Neural crest cell (in vitro differentiated cells): ENCODE data around the gene ZNF563. TPM values are rescaled to one million over a fixed set of nuclear protein-coding genes. Genes with fewer than 3 reads are reported as not detected.

Source experiments
- DNase-seq: peaks from one replicate; pipeline ENCODE4 v3.0.0; 2021; ENCODE audit warnings: low read depth, mixed read lengths, low spot score
- H3K27ac Mint-ChIP-seq: one replicate; pipeline ENCODE4 v1.8.0; 2021; ENCODE audit warnings: mild to moderate bottlenecking, mixed read lengths; ENCODE audit not compliant: unreplicated experiment
- H3K27me3 Mint-ChIP-seq: 2 replicates; pipeline ENCODE4 v1.8.0; 2021; ENCODE audit warnings: low read depth, mild to moderate bottlenecking, mixed read lengths
- H3K36me3 Mint-ChIP-seq: 2 replicates; pipeline ENCODE4 v1.8.0; 2021; ENCODE audit warnings: low read depth, mild to moderate bottlenecking, mixed read lengths
- H3K4me1 Mint-ChIP-seq: 2 replicates; pipeline ENCODE4 v1.8.0; 2021; ENCODE audit warnings: mixed read lengths
- H3K4me3 Mint-ChIP-seq: one replicate; pipeline ENCODE4 v1.8.0; 2021; ENCODE audit warnings: mild to moderate bottlenecking, mixed read lengths
- H3K9me3 Mint-ChIP-seq: 2 replicates; pipeline ENCODE4 v1.8.0; 2021; ENCODE audit warnings: mixed read lengths
- CTCF ChIP-seq: fragments of 200-600 bp; sonication (generic); conservative IDR thresholded peaks from 2 replicates; pipeline ENCODE4 v1.5.0; 2021; ENCODE audit warnings: antibody characterized with exemption, mild to moderate bottlenecking
- total RNA-seq: library from RNA; stranded (reverse); gene quantifications from 2 replicates; pipeline ENCODE4 v1.2.1, GENCODE V29; 2021

ZNF563 gene
- total RNA-seq, 1 donor from 2014 or later: 2.4 TPM

GRCh38 chr19:12272386-12272785, 61.0 kb downstream of the ZNF563 start:
- DNase-seq: no peak
- no peaks in the 10 kb centered on the region for H3K27me3 Mint-ChIP-seq
- H3K4me1 Mint-ChIP-seq: no peaks in the 10 kb centered on the region
- H3K27ac Mint-ChIP-seq: no peak overlapping the region
- peaks cover 37% of the 10 kb centered on the region for H3K9me3 Mint-ChIP-seq
- no peak overlapping the region for H3K4me3 Mint-ChIP-seq
- no peak for TF ChIP-seq CTCF
- H3K36me3 Mint-ChIP-seq: peaks cover 63% of the 10 kb centered on the region

GRCh38 chr19:12270854-12271253, 62.6 kb downstream of the ZNF563 start:
- no peak for DNase-seq
- no peak for TF ChIP-seq CTCF
- peaks cover 32% of the 10 kb centered on the region for H3K9me3 Mint-ChIP-seq
- H3K36me3 Mint-ChIP-seq: peaks cover 54% of the 10 kb centered on the region
- H3K4me3 Mint-ChIP-seq: no peak overlapping the region
- no peak overlapping the region for H3K27ac Mint-ChIP-seq
- no peaks in the 10 kb centered on the region for H3K4me1 Mint-ChIP-seq
- no peaks in the 10 kb centered on the region for H3K27me3 Mint-ChIP-seq

Other genes with a start within 250 kb of the ZNF563 start
- gene ZNF20, start 193.3 kb downstream of the ZNF563 start, total RNA-seq: 8.1 and 9.1 TPM in 2 replicates
- 22.8 and 29.0 TPM in 2 replicates for gene ZNF625, start 176.9 kb downstream of the ZNF563 start, total RNA-seq
- 13.2 and 13.3 TPM in 2 replicates for gene ZNF136, start 170.5 kb downstream of the ZNF563 start, total RNA-seq
- gene ZNF44, start 38.8 kb downstream of the ZNF563 start, total RNA-seq: 5.5 and 5.8 TPM in 2 replicates
- 5.6 and 6.8 TPM in 2 replicates for gene ZNF442, start 32.0 kb upstream of the ZNF563 start, total RNA-seq
- 4.6 and 4.8 TPM in 2 replicates for gene ZNF799, start 67.6 kb upstream of the ZNF563 start, total RNA-seq
- 9.9 and 10.3 TPM in 2 replicates for gene ZNF443, start 107.4 kb upstream of the ZNF563 start, total RNA-seq
- gene ZNF709, start 151.2 kb upstream of the ZNF563 start, total RNA-seq: 8.8 and 8.9 TPM in 2 replicates
- 9.9 and 10.7 TPM in 2 replicates for gene ZNF564, start 217.8 kb upstream of the ZNF563 start, total RNA-seq